22Rv1 (cell line): ENCODE data around the gene LYPD5.

ENCODE experiments used
- H3K27ac ChIP-seq: fragments of 450-650 bp; 2 replicates; pipeline ENCODE4 v1.5.1; 2017
- CTCF ChIP-seq: fragments of 450-650 bp; IDR thresholded peaks from 2 replicates; pipeline ENCODE4 v1.5.1; 2017; ENCODE audit warnings: mild to moderate bottlenecking
- ZFX ChIP-seq: fragments of 450-650 bp; IDR thresholded peaks from 2 replicates; pipeline ENCODE4 v1.6.1; 2017; ENCODE audit warnings: antibody characterized with exemption, borderline replicate concordance

Gene LYPD5

GRCh38 chr19:43804432-43804831 is 2.2 kb upstream of the LYPD5 start:
- no peak overlapping the region for H3K27ac ChIP-seq
- TF ChIP-seq CTCF (no peak), ZFX (no peak)

DNA sequence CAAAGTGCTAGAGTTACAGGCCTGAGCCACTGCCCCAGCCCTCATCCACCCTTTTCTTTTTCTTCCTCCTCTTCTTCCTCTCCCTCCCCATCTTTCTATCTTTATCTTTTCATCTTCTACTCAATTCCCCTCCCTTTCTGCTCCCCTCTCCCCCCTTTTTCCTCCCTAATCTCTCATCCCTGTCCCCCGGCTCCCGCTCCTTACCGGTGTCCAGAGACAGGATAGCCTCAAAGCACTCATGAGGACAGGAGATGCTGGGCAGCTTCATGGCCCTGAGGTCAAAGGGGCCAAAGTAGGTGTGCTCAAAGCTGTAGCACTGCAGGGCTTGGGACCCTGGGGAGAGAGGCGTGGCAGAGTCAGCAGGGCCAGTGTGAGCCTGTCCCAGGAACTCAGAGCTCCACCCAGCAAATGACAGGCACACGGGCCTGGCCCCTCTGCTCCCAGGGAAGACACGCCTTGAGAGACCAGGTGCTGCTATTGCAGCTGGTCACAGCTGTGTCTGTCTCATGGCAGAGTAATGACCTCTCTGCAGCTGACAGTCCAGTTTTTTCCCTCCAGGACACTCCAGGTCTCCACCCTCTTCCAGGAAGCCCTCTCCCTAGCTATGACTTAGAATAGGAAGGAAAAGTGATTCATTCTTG is 2.6 kb downstream of the LYPD5 start:
- no peak overlapping the region for H3K27ac ChIP-seq
- TF ChIP-seq CTCF (no peak), ZFX (no peak)

GRCh38 chr19:43798546-43799409 is 3.5 kb downstream of the LYPD5 start:
- peak overlapping the region; percentile 42 for H3K27ac ChIP-seq
- no peak for TF ChIP-seq CTCF
- TF ChIP-seq ZFX = no peak

DNA sequence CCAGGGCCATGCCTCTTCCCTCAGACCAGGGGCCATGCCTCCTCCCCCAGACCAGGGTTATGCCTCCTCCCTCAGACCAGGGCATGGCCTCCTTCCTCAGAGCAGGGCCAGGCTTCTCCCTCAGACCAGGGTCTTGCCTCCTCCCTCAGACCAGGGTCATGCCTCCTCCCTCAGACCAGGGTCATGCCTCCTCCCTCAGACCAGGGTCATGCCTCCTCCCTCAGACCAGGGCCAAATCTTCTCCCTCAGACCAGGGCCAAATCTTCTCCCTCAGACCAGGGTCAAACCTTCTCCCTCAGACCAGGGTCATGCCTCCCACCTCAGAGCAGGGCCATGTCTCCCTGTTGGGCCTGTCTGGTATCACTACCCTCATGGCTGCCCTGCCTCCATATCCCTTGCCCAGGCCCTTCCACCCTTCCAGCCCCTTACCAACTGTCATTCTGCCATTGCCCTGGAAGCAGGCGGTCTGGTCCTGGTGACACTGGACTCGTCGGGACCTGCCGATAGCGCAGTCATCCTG is 4.2 kb downstream of the LYPD5 start:
- TF ChIP-seq CTCF (no peak), ZFX (no peak)
- H3K27ac ChIP-seq = peak overlapping the region; percentile 42

DNA sequence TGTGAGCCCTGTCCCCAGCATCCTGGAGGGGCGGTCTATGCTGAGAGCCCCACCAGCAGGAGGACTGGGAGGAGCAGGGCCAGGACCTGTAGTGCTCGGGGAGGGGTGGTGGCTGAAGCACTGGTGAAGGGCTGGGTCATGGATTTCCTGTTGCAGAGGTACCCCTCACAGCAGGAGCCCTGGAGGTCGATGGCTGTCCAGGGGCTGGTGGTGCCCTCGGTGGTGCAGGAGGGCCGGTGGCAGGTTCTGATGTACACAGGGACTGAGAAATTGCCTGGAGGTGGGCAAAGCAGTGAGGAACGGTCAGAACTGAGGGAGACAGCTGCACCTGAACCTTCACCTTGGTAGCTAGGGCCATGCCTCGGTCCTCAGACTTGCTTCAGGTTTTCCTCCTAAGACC is 4.7 kb downstream of the LYPD5 start:
- no peak for TF ChIP-seq ZFX
- TF ChIP-seq CTCF = no peak
- H3K27ac ChIP-seq = no peak overlapping the region

DNA sequence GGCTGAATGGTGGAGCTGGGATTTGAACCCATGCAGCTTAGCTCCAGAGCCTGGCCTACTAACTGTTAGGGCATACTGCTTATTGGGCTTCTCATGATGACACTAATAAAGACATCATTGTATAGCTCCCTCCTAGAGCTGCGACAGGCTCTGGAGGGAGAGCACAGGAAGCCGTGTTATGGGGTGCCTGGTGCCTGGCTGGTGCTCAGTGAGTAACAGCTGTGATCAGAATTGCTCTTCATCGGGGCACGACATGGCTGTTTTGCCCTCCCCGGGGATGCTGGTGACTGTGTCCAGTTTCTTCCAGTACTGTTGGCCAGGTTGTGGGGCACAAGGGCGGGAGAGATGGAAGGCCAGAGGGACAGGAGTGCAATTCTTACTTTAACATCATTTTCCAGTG is 5.1 kb downstream of the LYPD5 start:
- H3K27ac ChIP-seq = no peak overlapping the region
- no peak for TF ChIP-seq ZFX
- no peak for TF ChIP-seq CTCF

- H3K27ac ChIP-seq = no peak overlapping the region
- TF ChIP-seq CTCF (no peak), ZFX (no peak)
Measured at GRCh38 chr19:43790587-43790986, 11.7 kb downstream of the LYPD5 start.
